ENCODE data around the gene SLC13A1.

The SLC13A1 gene

DNA sequence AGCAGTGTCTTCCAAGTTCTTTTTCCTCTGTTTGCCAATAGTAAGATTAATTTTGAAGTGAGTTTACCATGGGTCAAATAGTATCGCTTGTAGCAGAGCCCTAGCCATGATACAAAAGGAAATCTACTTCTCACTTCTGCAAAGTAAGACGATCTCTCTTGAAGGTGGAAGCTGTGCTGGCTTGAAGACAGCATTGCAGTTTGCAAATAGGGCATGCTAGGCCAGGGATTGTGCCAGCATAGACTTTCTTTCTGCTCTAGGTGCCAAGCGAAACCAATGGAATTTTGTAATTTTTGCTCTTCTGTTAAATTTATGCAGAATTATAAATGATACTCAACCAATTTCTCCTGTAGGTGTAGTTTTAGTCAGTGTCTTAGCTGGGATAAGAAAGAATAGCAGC lies 74.5 kb downstream of the SLC13A1 start:
- H3K9me2 ChIP-seq (replicated peaks; ENCODE audit: insufficient read depth, low read length): no peaks in the 10 kb centered on the region
- TF ChIP-seq EZH2 (optimal IDR thresholded peaks at IDR 0.05; ENCODE audit: low read depth, low read length) (no peak), EZH2phosphoT487 (IDR thresholded peaks at IDR 0.05; ENCODE audit: low read length) (no peak)
- TF ChIP-seq, protein P1, sequence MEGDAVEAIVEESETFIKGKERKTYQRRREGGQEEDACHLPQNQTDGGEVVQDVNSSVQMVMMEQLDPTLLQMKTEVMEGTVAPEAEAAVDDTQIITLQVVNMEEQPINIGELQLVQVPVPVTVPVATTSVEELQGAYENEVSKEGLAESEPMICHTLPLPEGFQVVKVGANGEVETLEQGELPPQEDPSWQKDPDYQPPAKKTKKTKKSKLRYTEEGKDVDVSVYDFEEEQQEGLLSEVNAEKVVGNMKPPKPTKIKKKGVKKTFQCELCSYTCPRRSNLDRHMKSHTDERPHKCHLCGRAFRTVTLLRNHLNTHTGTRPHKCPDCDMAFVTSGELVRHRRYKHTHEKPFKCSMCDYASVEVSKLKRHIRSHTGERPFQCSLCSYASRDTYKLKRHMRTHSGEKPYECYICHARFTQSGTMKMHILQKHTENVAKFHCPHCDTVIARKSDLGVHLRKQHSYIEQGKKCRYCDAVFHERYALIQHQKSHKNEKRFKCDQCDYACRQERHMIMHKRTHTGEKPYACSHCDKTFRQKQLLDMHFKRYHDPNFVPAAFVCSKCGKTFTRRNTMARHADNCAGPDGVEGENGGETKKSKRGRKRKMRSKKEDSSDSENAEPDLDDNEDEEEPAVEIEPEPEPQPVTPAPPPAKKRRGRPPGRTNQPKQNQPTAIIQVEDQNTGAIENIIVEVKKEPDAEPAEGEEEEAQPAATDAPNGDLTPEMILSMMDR (IDR thresholded peaks at IDR 0.05; ENCODE audit: low read length): no peak
- H3K4me1 ChIP-seq (ENCODE audit: low read length): no peaks in the 10 kb centered on the region
- H3K27ac ChIP-seq (ENCODE audit: low read length): no peak overlapping the region
- no peak overlapping the region for H3K4me3 ChIP-seq (ENCODE audit: low read length)
- no peak for DNase-seq
- no peaks in the 10 kb centered on the region for H3K9me3 ChIP-seq (replicated peaks; ENCODE audit: insufficient read depth, low read length)
- no peaks in the 10 kb centered on the region for H3K27me3 ChIP-seq (replicated peaks; ENCODE audit: insufficient read depth, low read length)
- H3K4me2 ChIP-seq (ENCODE audit: low read depth, low read length): no peak overlapping the region
- no peak overlapping the region for H2AFZ ChIP-seq (ENCODE audit: low read length)
- no peaks in the 10 kb centered on the region for H4K20me1 ChIP-seq (ENCODE audit: insufficient read depth, low read length)
- H3K9ac ChIP-seq (ENCODE audit: low read length): no peak overlapping the region
- H3F3A ChIP-seq (ENCODE audit: insufficient read depth, low read length): no peaks in the 10 kb centered on the region
- H3K79me2 ChIP-seq (ENCODE audit: low read length): no peaks in the 10 kb centered on the region
- no peaks in the 10 kb centered on the region for H3K36me3 ChIP-seq (replicated peaks; ENCODE audit: insufficient read depth, low read length)

DNA sequence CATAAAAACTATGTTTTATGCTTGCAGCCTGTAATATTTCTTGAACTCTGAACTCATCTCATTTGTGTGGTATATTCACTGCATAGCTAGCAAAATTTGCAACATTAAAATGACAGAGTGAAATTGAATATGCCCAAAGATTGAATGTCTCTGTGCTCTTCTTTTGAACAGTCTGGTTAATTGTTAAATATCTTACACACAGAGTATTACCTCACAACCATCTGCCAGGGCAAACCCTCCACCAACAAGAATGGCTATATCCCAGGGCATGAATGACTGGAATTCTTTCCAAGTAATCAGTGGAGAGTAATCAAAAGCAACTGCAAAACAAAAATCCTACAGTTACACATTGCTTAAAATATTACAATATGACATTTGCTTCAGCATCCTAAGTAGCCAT lies 76.9 kb downstream of the SLC13A1 start:
- H3K9ac ChIP-seq (ENCODE audit: low read length): no peak overlapping the region
- TF ChIP-seq EZH2phosphoT487 (IDR thresholded peaks at IDR 0.05; ENCODE audit: low read length): no peak
- TF ChIP-seq, protein P1 (IDR thresholded peaks at IDR 0.05; ENCODE audit: low read length): no peak
- TF ChIP-seq EZH2 (optimal IDR thresholded peaks at IDR 0.05; ENCODE audit: low read depth, low read length): no peak

DNA sequence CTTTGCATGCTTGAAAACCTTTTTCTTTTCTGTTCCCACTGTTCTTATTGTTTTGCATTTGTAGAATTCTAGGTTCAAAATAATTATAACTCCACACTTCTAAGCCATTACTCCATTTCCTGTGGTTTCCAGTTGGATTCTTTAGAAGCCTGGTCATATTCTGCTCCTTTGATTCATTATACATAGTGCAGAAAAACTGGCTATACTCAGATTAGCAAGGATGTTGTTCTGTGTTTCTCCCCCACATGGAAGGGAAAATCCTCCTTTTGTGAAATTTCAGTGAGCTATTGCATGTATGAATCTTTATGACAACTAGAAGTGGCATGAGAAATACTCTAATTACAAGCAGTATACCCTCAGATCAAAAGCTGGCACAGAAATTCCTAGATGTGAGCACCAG lies 79.5 kb downstream of the SLC13A1 start:
- Histone ChIP-seq H3K36me3 (replicated peaks; ENCODE audit: insufficient read depth, low read length) (no peaks in the 10 kb centered on the region), H3K79me2 (ENCODE audit: low read length) (no peaks in the 10 kb centered on the region), H3K27ac (ENCODE audit: low read length) (no peak overlapping the region), H3K9me3 (replicated peaks; ENCODE audit: insufficient read depth, low read length) (no peaks in the 10 kb centered on the region), H3K27me3 (replicated peaks; ENCODE audit: insufficient read depth, low read length) (no peaks in the 10 kb centered on the region), H3K4me3 (ENCODE audit: low read length) (no peak overlapping the region), H4K20me1 (ENCODE audit: insufficient read depth, low read length) (no peaks in the 10 kb centered on the region), H3K9me2 (replicated peaks; ENCODE audit: insufficient read depth, low read length) (no peaks in the 10 kb centered on the region), H2AFZ (ENCODE audit: low read length) (no peak overlapping the region), H3K4me1 (ENCODE audit: low read length) (no peaks in the 10 kb centered on the region), H3F3A (ENCODE audit: insufficient read depth, low read length) (no peaks in the 10 kb centered on the region), H3K4me2 (ENCODE audit: low read depth, low read length) (no peak overlapping the region), H3K9ac (ENCODE audit: low read length) (no peak overlapping the region)
- DNase-seq: no peak
- TF ChIP-seq, protein P1 (IDR thresholded peaks at IDR 0.05; ENCODE audit: low read length): no peak
- TF ChIP-seq EZH2 (optimal IDR thresholded peaks at IDR 0.05; ENCODE audit: low read depth, low read length) (no peak), EZH2phosphoT487 (IDR thresholded peaks at IDR 0.05; ENCODE audit: low read length) (no peak)

More for the DNA sequence above, 76.9 kb downstream of the SLC13A1 start:
- no peaks in the 10 kb centered on the region for H3K27me3 ChIP-seq (replicated peaks; ENCODE audit: insufficient read depth, low read length)
- no peaks in the 10 kb centered on the region for H3K79me2 ChIP-seq (ENCODE audit: low read length)
- H3K4me1 ChIP-seq (ENCODE audit: low read length): no peaks in the 10 kb centered on the region
- no peaks in the 10 kb centered on the region for H4K20me1 ChIP-seq (ENCODE audit: insufficient read depth, low read length)
- H3F3A ChIP-seq (ENCODE audit: insufficient read depth, low read length): no peaks in the 10 kb centered on the region
- no peak overlapping the region for H3K4me2 ChIP-seq (ENCODE audit: low read depth, low read length)
- no peaks in the 10 kb centered on the region for H3K9me2 ChIP-seq (replicated peaks; ENCODE audit: insufficient read depth, low read length)
- H3K9me3 ChIP-seq (replicated peaks; ENCODE audit: insufficient read depth, low read length): no peaks in the 10 kb centered on the region
- no peak for DNase-seq
- H2AFZ ChIP-seq (ENCODE audit: low read length): no peak overlapping the region
- H3K36me3 ChIP-seq (replicated peaks; ENCODE audit: insufficient read depth, low read length): no peaks in the 10 kb centered on the region
- H3K4me3 ChIP-seq (ENCODE audit: low read length): no peak overlapping the region
- H3K27ac ChIP-seq (ENCODE audit: low read length): no peak overlapping the region

Measured in MM.1S (cell line).